Stimulated activated CD4-positive, alpha-beta T cell treated with anti-CD3 and anti-CD28 coated beads, Interleukin-12 subunit alpha, Interleukin-12 subunit beta, amount 100 ng/mL, for 48 hours (primary cell): ENCODE results near the gene UTP18.
"Not testable (repeated sequence)": the region's sequence is repeated elsewhere in the genome, so short reads cannot be mapped to it uniquely, and the experiment has no call there.

Experiments used
- DNase-seq, 3 donors: peaks; one replicate each; pipeline ENCODE4 v3.0.0-alpha.2; 2020; ENCODE audit warnings: low read depth in 2 of 3, low spot score in 1 of 3

Gene UTP18

DNA sequence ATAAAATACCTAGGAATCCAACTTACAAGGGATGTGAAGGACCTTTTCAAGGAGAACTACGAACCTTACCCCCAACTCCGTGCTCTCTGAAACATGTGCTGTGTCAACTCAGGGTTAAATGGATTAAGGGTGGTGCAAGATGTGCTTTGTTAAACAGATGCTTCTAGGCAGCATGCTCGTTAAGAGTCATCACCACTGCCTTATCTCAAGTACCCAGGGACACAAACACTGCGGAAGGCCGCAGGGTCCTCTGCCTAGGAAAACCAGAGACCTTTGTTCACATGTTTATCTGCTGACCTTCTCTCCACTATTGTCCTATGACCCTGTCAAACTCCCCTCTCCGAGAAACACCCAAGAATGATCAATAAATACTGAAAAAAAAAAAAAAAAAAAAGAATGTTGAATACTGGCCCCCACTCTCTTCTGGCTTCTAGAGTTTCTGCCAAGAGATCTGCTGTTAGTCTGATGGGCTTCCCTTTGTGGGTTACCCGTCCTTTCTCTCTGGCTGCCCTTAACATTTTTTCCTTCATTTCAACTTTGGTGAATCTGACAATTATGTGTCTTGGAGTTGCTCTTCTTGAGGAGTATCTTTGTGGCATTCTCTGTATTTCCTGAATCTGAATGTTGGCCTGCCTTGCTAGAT, 70.6 kb downstream of the UTP18 start:
- DNase-seq, result not testable (repeated sequence)

- no peak for DNase-seq
Measured at GRCh38 chr17:51335006-51335590, 74.8 kb downstream of the UTP18 start.

- no peak for DNase-seq
Measured at GRCh38 chr17:51335883-51336822, 75.8 kb downstream of the UTP18 start.

- no peak for DNase-seq
Measured at GRCh38 chr17:51341457-51341856, 81.1 kb downstream of the UTP18 start.

DNA sequence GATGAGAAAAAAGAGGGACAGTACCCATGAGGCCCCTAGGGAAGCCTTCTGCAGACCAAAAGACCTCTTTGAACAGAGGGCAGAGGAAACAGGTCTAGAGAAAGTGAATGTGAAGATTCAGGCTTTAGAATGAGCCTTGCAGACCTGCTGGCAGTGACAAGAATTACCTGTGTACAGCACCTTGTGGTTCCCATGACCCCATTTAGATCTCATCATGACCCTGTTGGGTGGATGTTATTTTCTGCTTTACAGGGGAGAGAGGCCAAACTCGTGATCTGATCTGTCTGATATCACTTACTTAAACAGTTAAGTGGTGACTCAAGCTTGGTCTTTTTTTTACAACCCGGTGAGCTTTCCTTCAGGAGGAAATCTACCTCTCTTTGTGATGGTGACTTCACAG, 81.9 kb downstream of the UTP18 start:
- DNase-seq, result no peak

GRCh38 chr17:51344532-51344931, 84.2 kb downstream of the UTP18 start:
- no peak for DNase-seq

DNA sequence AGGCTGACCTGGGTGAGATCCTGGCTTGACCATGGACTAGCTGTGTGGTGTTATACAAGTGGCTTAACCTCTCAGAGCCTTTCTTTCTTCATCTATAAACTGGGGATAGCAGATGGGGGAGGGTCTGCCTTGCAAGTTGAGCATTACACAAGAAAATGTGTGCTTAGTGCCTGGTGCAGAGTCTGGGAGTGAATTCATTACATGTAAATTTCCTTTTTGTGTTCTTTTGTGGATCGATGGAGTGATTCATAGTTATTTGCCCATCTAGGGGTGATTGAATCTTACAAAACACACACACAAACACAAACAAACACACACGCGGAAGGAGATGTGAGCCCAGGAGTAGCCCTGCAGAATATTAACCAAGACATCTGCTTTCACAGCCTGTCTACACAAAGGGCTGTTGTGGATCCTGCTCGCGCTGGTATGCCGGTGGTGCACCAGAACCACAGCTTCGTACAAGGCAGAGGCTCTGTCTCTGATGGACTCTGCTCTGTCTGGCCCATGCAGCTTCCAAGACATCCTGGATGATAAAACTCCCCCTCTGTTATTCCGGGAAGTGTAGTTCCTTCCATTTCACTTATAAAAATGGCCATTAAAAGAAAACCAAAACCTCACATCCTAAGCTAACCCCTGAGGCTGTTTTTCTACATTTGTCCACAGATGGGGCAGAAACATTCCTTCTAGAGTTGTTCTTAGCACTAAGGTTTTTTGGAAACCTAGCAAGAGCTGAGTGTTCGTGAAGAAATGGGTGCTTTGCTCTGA, 86.1 kb downstream of the UTP18 start:
- no peak for DNase-seq
